Fibroblast of lung (primary cell): Measurements from ENCODE around the gene MAPK8IP1. TPM values are rescaled to one million over a fixed set of nuclear protein-coding genes. Genes with fewer than 3 reads are reported as not detected.

Experiments used
- DNase-seq, 2 donors: peaks; one replicate each; pipeline versions ENCODE4 v3.0.0 to v3.0.0-alpha.2; 2010; ENCODE audit warnings: low read depth in 2 of 2
- H2AFZ ChIP-seq: 2 replicates; pipeline ENCODE4 v1.5.1; 2012; ENCODE audit warnings: low read length, control low read depth, inconsistent platforms
- H3K27ac ChIP-seq: 2 replicates; pipeline ENCODE4 v1.5.1; 2011; ENCODE audit warnings: low read length, control low read depth; ENCODE audit not compliant: insufficient read depth
- H3K27me3 ChIP-seq: 2 replicates; pipeline ENCODE4 v1.5.1; 2011; ENCODE audit warnings: mild to moderate bottlenecking, low read length; ENCODE audit not compliant: control insufficient read depth, insufficient read depth
- H3K36me3 ChIP-seq: 2 replicates; pipeline ENCODE4 v1.5.1; 2011; ENCODE audit warnings: low read length; ENCODE audit not compliant: control insufficient read depth, insufficient read depth
- H3K4me1 ChIP-seq: 2 replicates; pipeline ENCODE4 v1.5.1; 2011; ENCODE audit warnings: low read length; ENCODE audit not compliant: control insufficient read depth, insufficient read depth; ENCODE audit errors: extremely low read depth
- H3K4me2 ChIP-seq: 2 replicates; pipeline ENCODE4 v1.5.1; 2011; ENCODE audit warnings: low read length, control low read depth; ENCODE audit not compliant: insufficient read depth; ENCODE audit errors: extremely low read depth
- H3K4me3 ChIP-seq, 4 experiments: fragments of 200-600 bp in 1 of 4; sonication (generic) in 1 of 4; replicated peaks in 1 of 4; 2 replicates each; pipeline ENCODE4 v1.5.1; 2011 to 2016; ENCODE audit warnings: low read length in 4 of 4, low read depth in 3 of 4, mild to moderate bottlenecking in 3 of 4, control low read depth in 2 of 4, inconsistent platforms in 1 of 4, mixed read lengths in 1 of 4; ENCODE audit not compliant: insufficient read depth in 1 of 4; ENCODE audit errors: control extremely low read depth in 1 of 4
- H3K79me2 ChIP-seq: 2 replicates; pipeline ENCODE4 v1.5.1; 2012; ENCODE audit warnings: mild to moderate bottlenecking, low read length, inconsistent platforms; ENCODE audit not compliant: control insufficient read depth, insufficient read depth
- H3K9ac ChIP-seq: 2 replicates; pipeline ENCODE4 v1.5.1; 2011; ENCODE audit warnings: mild to moderate bottlenecking, low read length, control low read depth; ENCODE audit not compliant: insufficient read depth
- H3K9me3 ChIP-seq: 2 replicates; pipeline ENCODE4 v1.5.1; 2012; ENCODE audit warnings: low read depth, low read length; ENCODE audit not compliant: control insufficient read depth, insufficient read depth
- H4K20me1 ChIP-seq: 2 replicates; pipeline ENCODE4 v1.5.1; 2011; ENCODE audit warnings: low read length; ENCODE audit not compliant: control insufficient read depth, insufficient read depth; ENCODE audit errors: extremely low read depth
- EZH2 ChIP-seq: IDR thresholded peaks from 2 replicates; pipeline ENCODE4 v1.5.1; 2012; ENCODE audit warnings: low read length, control low read depth, mild to moderate bottlenecking; ENCODE audit errors: missing control alignments
- polyA plus RNA-seq, 2 donors: library from polyadenylated mRNA; depleted of rRNA in 1 of 2; stranded (reverse) in 1 of 2; unstranded in 1 of 2; fragments of >200 nt; gene quantifications; 2 replicates each; pipeline ENCODE4 v1.2.1, GENCODE V29; 2011 to 2012; ENCODE audit warnings: missing spikeins in 1 of 2
- total RNA-seq: library from RNA; depleted of rRNA; stranded (reverse); fragments of >200 nt; gene quantifications from 2 replicates; pipeline ENCODE4 v1.2.1, GENCODE V29; 2014
- TF ChIP-seq, protein P1 (sequence below), 2 donors: IDR thresholded peaks in 1 of 2; conservative IDR thresholded peaks in 1 of 2; 1 replicate in 1 of 2; 2 replicates in 1 of 2; pipeline ENCODE4 v1.5.1; 2011 to 2012; ENCODE audit warnings: low read length in 2 of 2, control low read depth in 1 of 2, inconsistent platforms in 1 of 2, low read depth in 1 of 2, mild to moderate bottlenecking in 1 of 2

Gene MAPK8IP1
- total and polyA plus RNA-seq, 2 donors (not counting 1 experiment from before 2014, with no cell fraction given) = 3.8 to 6.6 TPM

DNA sequence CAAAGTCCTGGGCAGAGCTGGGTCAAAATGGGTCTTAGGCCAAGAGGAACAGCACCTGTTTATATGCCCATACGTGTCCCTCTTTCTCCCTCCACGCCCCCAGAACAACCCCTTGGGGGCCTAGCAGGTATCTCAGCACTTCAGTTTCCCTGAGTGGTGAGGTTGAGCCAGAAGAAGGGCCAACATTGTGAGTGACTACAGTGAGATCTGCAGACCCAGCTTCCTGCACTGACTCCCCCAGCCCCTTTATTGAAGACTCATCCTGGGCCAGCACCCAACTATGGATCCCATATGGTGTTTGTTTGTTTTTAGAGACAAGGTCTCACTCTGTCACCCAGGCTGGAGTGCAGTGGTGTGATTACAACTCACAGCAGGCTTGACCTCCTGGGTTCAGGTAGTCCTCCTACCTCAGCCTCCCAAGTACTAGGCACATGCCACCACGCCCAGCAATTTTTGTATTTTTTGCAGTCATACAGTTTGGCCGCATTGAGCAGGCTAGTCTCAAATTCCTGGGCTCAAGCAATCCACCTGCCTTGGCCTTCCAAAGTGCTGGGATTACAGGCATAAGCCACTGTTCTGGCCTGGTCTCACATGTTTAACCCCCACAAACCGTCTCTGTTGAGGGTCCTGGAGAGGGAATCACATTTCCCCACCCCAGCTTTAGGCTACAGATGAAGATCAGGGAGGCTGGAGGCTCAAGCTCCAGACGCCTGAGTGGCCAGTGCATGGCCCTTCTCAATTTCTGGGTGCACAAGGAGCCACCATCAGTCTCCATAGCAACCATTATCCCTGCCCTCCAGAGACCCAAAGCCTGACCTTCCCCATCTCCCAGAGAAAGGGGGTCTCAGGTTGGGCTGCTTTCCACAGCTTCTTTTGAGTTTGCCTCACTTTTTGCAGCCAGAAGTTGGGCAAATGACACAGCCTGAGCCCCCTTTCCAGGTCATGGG is 35.4 kb downstream of the MAPK8IP1 start:
- Histone ChIP-seq H3K4me2 (no peak overlapping the region), H3K36me3 (no peaks in the 10 kb centered on the region), H3K79me2 (peaks cover 16% of the 10 kb centered on the region), H3K4me3 (no peak overlapping the region), H3K27ac (no peak overlapping the region), H3K9me3 (no peaks in the 10 kb centered on the region), H3K27me3 (peaks cover 23% of the 10 kb centered on the region), H2AFZ (no peak overlapping the region), H3K4me1 (peaks cover 2% of the 10 kb centered on the region), H4K20me1 (no peaks in the 10 kb centered on the region), H3K9ac (no peak overlapping the region)
- DNase-seq = no peak
- no peak for TF ChIP-seq EZH2
- TF ChIP-seq, protein P1, sequence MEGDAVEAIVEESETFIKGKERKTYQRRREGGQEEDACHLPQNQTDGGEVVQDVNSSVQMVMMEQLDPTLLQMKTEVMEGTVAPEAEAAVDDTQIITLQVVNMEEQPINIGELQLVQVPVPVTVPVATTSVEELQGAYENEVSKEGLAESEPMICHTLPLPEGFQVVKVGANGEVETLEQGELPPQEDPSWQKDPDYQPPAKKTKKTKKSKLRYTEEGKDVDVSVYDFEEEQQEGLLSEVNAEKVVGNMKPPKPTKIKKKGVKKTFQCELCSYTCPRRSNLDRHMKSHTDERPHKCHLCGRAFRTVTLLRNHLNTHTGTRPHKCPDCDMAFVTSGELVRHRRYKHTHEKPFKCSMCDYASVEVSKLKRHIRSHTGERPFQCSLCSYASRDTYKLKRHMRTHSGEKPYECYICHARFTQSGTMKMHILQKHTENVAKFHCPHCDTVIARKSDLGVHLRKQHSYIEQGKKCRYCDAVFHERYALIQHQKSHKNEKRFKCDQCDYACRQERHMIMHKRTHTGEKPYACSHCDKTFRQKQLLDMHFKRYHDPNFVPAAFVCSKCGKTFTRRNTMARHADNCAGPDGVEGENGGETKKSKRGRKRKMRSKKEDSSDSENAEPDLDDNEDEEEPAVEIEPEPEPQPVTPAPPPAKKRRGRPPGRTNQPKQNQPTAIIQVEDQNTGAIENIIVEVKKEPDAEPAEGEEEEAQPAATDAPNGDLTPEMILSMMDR (conservative IDR thresholded peaks at IDR 0.05 in 1 of 2, IDR thresholded peaks at IDR 0.05 in 1 of 2; ENCODE audit: low read depth in 1 of 2, low read length in 2 of 2) = no peak

DNA sequence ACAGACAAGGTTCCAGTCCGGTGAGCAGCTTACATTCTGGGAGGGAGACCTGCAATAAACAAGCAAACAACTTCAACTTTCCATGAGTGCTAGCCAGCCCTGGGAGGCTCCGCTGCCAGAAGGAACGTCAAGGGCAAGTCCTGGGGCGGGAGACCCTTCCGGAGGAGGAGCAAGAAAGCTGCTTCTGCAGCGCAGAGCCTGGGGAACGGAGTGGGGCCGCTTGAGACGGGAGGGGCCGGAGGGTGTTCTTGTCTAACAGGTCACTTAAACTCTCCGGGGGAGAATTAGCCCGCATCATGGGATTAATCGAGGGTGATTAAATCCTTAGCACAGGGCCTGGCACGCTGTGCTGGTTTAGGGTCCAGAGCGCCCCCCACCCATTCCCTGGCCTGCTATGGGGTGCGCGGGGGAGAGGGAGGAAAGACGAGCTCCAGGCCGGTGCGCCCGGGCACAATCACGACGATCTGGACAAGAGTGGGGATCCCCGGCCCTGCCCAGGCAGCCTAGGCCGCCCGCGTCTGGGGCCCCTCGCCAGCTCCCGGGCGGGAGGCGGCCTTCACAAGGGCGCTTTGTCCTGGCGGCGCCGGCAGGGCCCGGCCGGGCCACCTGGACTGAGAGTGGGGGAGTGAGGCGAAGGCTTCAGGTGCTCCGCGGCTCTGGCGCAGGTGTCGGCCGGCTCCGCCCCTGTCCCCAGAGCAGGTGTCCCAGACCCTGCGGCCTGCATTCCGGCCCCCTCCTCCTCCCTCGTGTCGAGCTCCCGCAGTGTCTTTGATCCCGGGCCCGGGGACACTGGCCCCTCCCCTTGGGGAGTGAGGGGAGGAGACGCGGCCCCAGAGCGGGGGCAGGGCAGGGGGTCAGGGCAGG is 36.3 kb downstream of the MAPK8IP1 start:
- no peak for TF ChIP-seq EZH2
- TF ChIP-seq, protein P1 (conservative IDR thresholded peaks at IDR 0.05 in 1 of 2, IDR thresholded peaks at IDR 0.05 in 1 of 2; ENCODE audit: low read depth in 1 of 2, low read length in 2 of 2) = no peak
- no peak overlapping the region for H3K4me3 ChIP-seq
- no peak overlapping the region for H2AFZ ChIP-seq
- H3K9ac ChIP-seq = no peak overlapping the region
- H3K27ac ChIP-seq = no peak overlapping the region
- H3K27me3 ChIP-seq = peaks cover 31% of the 10 kb centered on the region
- peaks cover 1% of the 10 kb centered on the region for H3K4me1 ChIP-seq
- H3K79me2 ChIP-seq = peaks cover 8% of the 10 kb centered on the region
- DNase-seq = no peak
- H3K36me3 ChIP-seq = no peaks in the 10 kb centered on the region
- H4K20me1 ChIP-seq = no peaks in the 10 kb centered on the region
- no peak overlapping the region for H3K4me2 ChIP-seq
- H3K9me3 ChIP-seq = no peaks in the 10 kb centered on the region
